GM23248 (cell line): ENCODE results near the gene NEIL1. TPM values are rescaled to one million over a fixed set of nuclear protein-coding genes. Genes with fewer than 3 reads are reported as not detected.
A peak's percentile ranks its signal among the peaks of the same experiment; 100 is the strongest.

ENCODE experiments used
- DNase-seq: peaks from one replicate; pipeline ENCODE4 v3.0.0-alpha.2; 2015
- H2AFZ ChIP-seq: fragments of 200-600 bp; sonication (generic); 2 replicates; pipeline ENCODE4 v1.6.1; 2016; ENCODE audit warnings: antibody characterized with exemption
- H3F3A ChIP-seq: fragments of 200-600 bp; sonication (generic); 2 replicates; pipeline ENCODE4 v1.6.1; 2016; ENCODE audit warnings: mild to moderate bottlenecking, antibody characterized with exemption, mixed run types; ENCODE audit not compliant: insufficient read depth
- H3K27ac ChIP-seq: fragments of 200-600 bp; sonication (generic); 2 replicates; pipeline ENCODE4 v1.5.1; 2016; ENCODE audit warnings: mild to moderate bottlenecking
- H3K27me3 ChIP-seq: fragments of 200-600 bp; sonication (generic); replicated peaks from 2 replicates; pipeline ENCODE4 v1.6.1; 2016; ENCODE audit warnings: mild to moderate bottlenecking; ENCODE audit not compliant: insufficient read depth
- H3K36me3 ChIP-seq: fragments of 200-600 bp; sonication (generic); 2 replicates; pipeline ENCODE4 v1.6.1; 2016; ENCODE audit warnings: low read depth, mild to moderate bottlenecking
- H3K4me1 ChIP-seq: fragments of 200-600 bp; sonication (generic); 2 replicates; pipeline ENCODE4 v1.6.1; 2016; ENCODE audit warnings: mild to moderate bottlenecking; ENCODE audit not compliant: insufficient read depth
- H3K4me2 ChIP-seq: fragments of 200-600 bp; sonication (generic); one replicate; pipeline ENCODE4 v1.6.1; 2016; ENCODE audit warnings: mild to moderate bottlenecking; ENCODE audit not compliant: unreplicated experiment
- H3K4me3 ChIP-seq: fragments of 200-600 bp; sonication (generic); 2 replicates; pipeline ENCODE4 v1.5.1; 2016; ENCODE audit warnings: mild to moderate bottlenecking
- H3K79me2 ChIP-seq: fragments of 200-600 bp; sonication (generic); 2 replicates; pipeline ENCODE4 v1.6.1; 2016; ENCODE audit warnings: mild to moderate bottlenecking; ENCODE audit not compliant: insufficient read depth
- H3K9ac ChIP-seq: fragments of 200-600 bp; sonication (generic); 2 replicates; pipeline ENCODE4 v1.6.1; 2016; ENCODE audit warnings: mild to moderate bottlenecking
- H3K9me2 ChIP-seq: fragments of 200-600 bp; sonication (generic); 2 replicates; pipeline ENCODE4 v1.6.1; 2016; ENCODE audit warnings: mixed run types, mild to moderate bottlenecking, moderate library complexity; ENCODE audit not compliant: insufficient read depth
- H3K9me3 ChIP-seq: fragments of 200-600 bp; sonication (generic); one replicate; pipeline ENCODE4 v1.6.1; 2017; ENCODE audit warnings: low read depth
- H4K20me1 ChIP-seq: fragments of 200-600 bp; sonication (generic); 2 replicates; pipeline ENCODE4 v1.6.0; 2016; ENCODE audit not compliant: insufficient read depth
- EZH2 ChIP-seq: fragments of 200-600 bp; sonication (generic); IDR thresholded peaks from 2 replicates; pipeline ENCODE4 v1.6.1; 2018; ENCODE audit warnings: antibody characterized with exemption, mild to moderate bottlenecking; ENCODE audit not compliant: insufficient read depth, poor library complexity, severe bottlenecking
- EZH2phosphoT487 ChIP-seq: fragments of 200-600 bp; sonication (generic); IDR thresholded peaks from 2 replicates; pipeline ENCODE4 v1.6.1; 2018; ENCODE audit warnings: antibody characterized with exemption, moderate library complexity, mild to moderate bottlenecking, low read depth; ENCODE audit not compliant: insufficient read depth
- WGBS, 2 experiments: methylation state at CpG; one replicate each; pipeline ENCODE4 v1.1.6; 2015 to 2017; ENCODE audit warnings: low lambda C conversion rate in 2 of 2, low coverage in 1 of 2; ENCODE audit errors: missing lambda C conversion rate in 2 of 2; 5-methylcytosine and 5-hydroxymethylcytosine counted together
- in situ Hi-C: fragments of 300-500 bp; cut with MboI; formaldehyde crosslinking; loops from 2 replicates; pipeline ENCODE4 v1.15.0; 2020
- polyA plus RNA-seq: library from polyadenylated mRNA; unstranded; fragments of >200 nt; fragmentation: Nextera tagmentation; extraction: Ambion mirVana; gene quantifications from 2 replicates; pipeline ENCODE4 v1.2.1, GENCODE V29; 2016
- total RNA-seq: library from RNA; depleted of rRNA; stranded (reverse); fragments of >200 nt; shearing (Covaris generic); gene quantifications from 2 replicates; pipeline ENCODE4 v1.2.3, GENCODE V29; 2014

NEIL1 gene
- total and polyA plus RNA-seq, 2 experiments from 2014 or later: 3.9 to 15.9 TPM

DNA sequence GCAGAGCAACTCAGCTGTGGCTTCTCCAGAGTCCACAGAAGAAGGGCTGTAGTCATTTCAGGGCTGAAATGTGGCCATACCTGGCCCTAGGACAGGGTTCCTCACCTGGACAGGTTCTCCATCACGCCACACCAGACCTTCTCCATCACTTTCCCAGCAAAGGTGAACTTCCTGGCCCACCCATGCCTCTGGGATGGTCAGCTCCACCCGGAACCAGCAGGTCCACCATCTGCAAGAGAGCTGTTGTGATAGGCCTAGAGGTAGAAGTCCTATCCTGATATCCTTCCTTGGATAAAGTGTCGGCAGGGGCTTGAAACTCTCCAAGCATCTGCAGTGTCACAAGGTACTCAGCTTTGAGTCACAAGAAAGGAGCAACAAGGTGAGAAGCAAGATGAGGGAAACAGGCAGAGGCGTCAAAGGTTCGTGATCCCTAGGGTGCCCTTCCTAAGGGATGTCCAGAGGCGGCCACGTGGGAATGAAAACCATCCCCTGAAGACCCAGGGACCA is 20.6 kb downstream of the NEIL1 start:
- in situ Hi-C loops: no loop called here

GRCh38 chr15:75367913-75368688 is 21.3 kb downstream of the NEIL1 start, which contains the start of gene MAN2C1:
Gene MAN2C1 (minus strand): TSS chr15:75368607. CDS start chr15:75368583, 24 bp downstream.
- no peaks in the 10 kb centered on the region for H3K9me2 ChIP-seq
- no peaks in the 10 kb centered on the region for H4K20me1 ChIP-seq
- H3K79me2 ChIP-seq: peaks cover 40% of the 10 kb centered on the region
- in situ Hi-C loops: no loop called here
- no peaks in the 10 kb centered on the region for H3K27me3 ChIP-seq
- peaks cover 11% of the 10 kb centered on the region for H3K36me3 ChIP-seq
- H3F3A ChIP-seq: peaks cover 24% of the 10 kb centered on the region
- peak within 1 kb of the TSS; percentile 96 for H3K4me2 ChIP-seq
- WGBS, 2 experiments: 0% methylated on average over 60 to 65 of the region's 67 CpGs
- peak within 1 kb of the TSS; percentile 71 for H2AFZ ChIP-seq
- H3K27ac ChIP-seq: peak within 1 kb of the TSS; percentile 81
- TF ChIP-seq EZH2phosphoT487 (no peak), EZH2 (no peak)
- H3K4me1 ChIP-seq: peaks cover 15% of the 10 kb centered on the region; the same call in 1 of the 2 replicates
- H3K9me3 ChIP-seq: no peaks in the 10 kb centered on the region
- peak; percentile 97 for DNase-seq
- H3K9ac ChIP-seq: peak within 1 kb of the TSS; percentile 93
- peak within 1 kb of the TSS; percentile 84 for H3K4me3 ChIP-seq

More for the DNA sequence above, 20.6 kb downstream of the NEIL1 start:
- 36% methylated on average over 7 of the region's 7 CpGs for WGBS, 2 experiments
- Histone ChIP-seq H3K4me1 (peaks cover 15% of the 10 kb centered on the region; the same call in 1 of the 2 replicates), H4K20me1 (no peaks in the 10 kb centered on the region), H3K9me3 (no peaks in the 10 kb centered on the region), H3K9me2 (no peaks in the 10 kb centered on the region), H3K4me2 (peak overlapping the region; percentile 96), H3K27me3 (no peaks in the 10 kb centered on the region), H3K36me3 (peaks cover 11% of the 10 kb centered on the region), H3K27ac (peak overlapping the region; percentile 81; the same call in 1 of the 2 replicates), H3K4me3 (peak overlapping the region; percentile 84), H2AFZ (no peak overlapping the region), H3F3A (peaks cover 24% of the 10 kb centered on the region), H3K79me2 (peaks cover 34% of the 10 kb centered on the region), H3K9ac (peak overlapping the region; percentile 93)
- DNase-seq: no peak
- TF ChIP-seq EZH2 (no peak), EZH2phosphoT487 (no peak)

DNA sequence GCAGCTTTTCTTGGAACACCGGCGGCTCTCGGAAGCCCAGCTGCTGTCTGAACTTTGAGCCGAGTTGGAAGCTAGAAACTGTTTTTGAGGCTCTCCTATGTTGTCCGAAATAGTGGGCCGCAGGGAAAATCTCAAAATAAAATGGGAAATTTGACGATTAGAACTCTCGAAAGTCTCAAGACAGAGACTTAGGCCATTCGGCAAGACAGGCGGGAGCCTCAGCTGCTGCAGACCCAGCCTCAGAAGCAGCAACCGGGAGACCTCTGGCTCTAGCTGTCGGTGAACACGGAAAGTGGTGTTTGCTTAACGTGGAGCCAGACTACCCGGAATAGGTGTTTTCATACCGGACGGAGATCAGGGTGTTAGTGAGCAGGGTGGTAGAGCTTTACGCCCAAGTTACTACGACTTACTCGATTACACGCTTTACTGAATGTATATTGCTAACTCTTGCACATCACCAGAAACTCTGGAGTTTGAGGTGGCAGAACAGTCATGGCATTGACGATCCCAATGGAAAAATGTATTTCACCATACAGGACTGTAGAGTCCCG is 21.9 kb downstream of the NEIL1 start:
- no peaks in the 10 kb centered on the region for H4K20me1 ChIP-seq
- no peaks in the 10 kb centered on the region for H3K27me3 ChIP-seq
- H3K36me3 ChIP-seq: peaks cover 11% of the 10 kb centered on the region
- peak overlapping the region; percentile 81 for H3K27ac ChIP-seq
- TF ChIP-seq EZH2 (no peak), EZH2phosphoT487 (no peak)
- peak; percentile 68 for DNase-seq
- 1 to 2% methylated on average over 23 of the region's 23 CpGs for WGBS, 2 experiments
- peak overlapping the region; percentile 84 for H3K4me3 ChIP-seq
- H3K4me1 ChIP-seq: peaks cover 15% of the 10 kb centered on the region; the same call in 1 of the 2 replicates
- H3K79me2 ChIP-seq: peaks cover 47% of the 10 kb centered on the region
- H3K9ac ChIP-seq: peak overlapping the region; percentile 93
- peaks cover 24% of the 10 kb centered on the region for H3F3A ChIP-seq
- no peaks in the 10 kb centered on the region for H3K9me2 ChIP-seq
- H3K9me3 ChIP-seq: no peaks in the 10 kb centered on the region
- peak overlapping the region; percentile 96 for H3K4me2 ChIP-seq
- H2AFZ ChIP-seq: peak overlapping the region; percentile 71
- in situ Hi-C loops: no loop called here

DNA sequence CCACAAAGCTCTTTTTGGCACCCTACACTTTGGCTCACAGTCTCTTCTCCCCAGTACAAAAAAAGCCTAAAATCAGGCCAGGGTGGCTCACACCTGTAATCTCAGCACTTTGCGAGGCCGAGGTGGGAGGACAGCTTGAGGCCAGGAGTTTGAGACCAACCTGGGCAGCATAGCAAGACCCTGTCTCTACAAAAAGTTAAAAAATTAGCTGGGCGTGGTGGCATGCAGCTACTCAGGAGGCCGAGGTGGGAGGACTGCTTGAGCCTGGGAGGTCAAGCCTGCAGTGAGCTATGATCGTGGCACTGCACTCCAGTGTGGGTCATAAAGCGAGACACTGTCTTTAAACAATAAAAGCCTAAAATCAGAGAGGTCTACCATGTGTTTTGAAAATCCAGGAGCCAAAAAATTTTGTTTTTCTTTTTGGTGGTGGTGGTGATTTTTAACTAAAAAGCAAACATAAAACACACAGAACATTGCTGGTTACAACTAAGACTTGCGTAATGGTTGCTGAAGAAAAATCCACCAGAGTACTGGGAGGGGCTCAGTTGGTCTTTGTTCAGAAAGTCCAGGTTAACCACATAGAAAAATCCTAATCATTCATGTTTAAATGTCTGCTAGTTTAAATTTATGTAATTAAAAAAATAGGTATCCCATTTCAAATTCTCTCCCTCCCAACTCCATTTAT is 23.2 kb downstream of the NEIL1 start:
- no peaks in the 10 kb centered on the region for H3K9me2 ChIP-seq
- no peaks in the 10 kb centered on the region for H3K27me3 ChIP-seq
- H3K36me3 ChIP-seq: peaks cover 11% of the 10 kb centered on the region
- no peak overlapping the region for H3K9ac ChIP-seq
- no peaks in the 10 kb centered on the region for H3K9me3 ChIP-seq
- peaks cover 51% of the 10 kb centered on the region for H3K79me2 ChIP-seq
- no peak overlapping the region for H3K4me2 ChIP-seq
- H3K27ac ChIP-seq: peak overlapping the region; percentile 81
- H4K20me1 ChIP-seq: no peaks in the 10 kb centered on the region
- no peak overlapping the region for H2AFZ ChIP-seq
- H3K4me3 ChIP-seq: no peak overlapping the region
- TF ChIP-seq EZH2phosphoT487 (no peak), EZH2 (no peak)
- H3F3A ChIP-seq: peaks cover 24% of the 10 kb centered on the region
- 90 to 93% methylated on average over 7 of the region's 7 CpGs for WGBS, 2 experiments
- in situ Hi-C loops: no loop called here
- DNase-seq: no peak
- H3K4me1 ChIP-seq: peaks cover 15% of the 10 kb centered on the region; the same call in 1 of the 2 replicates
